Fibroblast of lung (primary cell): ENCODE results near the gene CFAP74.

Experiments used
- CTCF ChIP-seq, 2 donors: IDR thresholded peaks in 1 of 2; conservative IDR thresholded peaks in 1 of 2; 1 replicate in 1 of 2; 2 replicates in 1 of 2; pipeline ENCODE4 v1.5.1; 2011 to 2012; ENCODE audit warnings: low read length in 2 of 2, control low read depth in 1 of 2, inconsistent platforms in 1 of 2, low read depth in 1 of 2, mild to moderate bottlenecking in 1 of 2
- EZH2 ChIP-seq: IDR thresholded peaks from 2 replicates; pipeline ENCODE4 v1.5.1; 2012; ENCODE audit warnings: low read length, control low read depth, mild to moderate bottlenecking; ENCODE audit errors: missing control alignments

- TF ChIP-seq EZH2 (no peak), CTCF (conservative IDR thresholded peaks at IDR 0.05 in 1 of 2, IDR thresholded peaks at IDR 0.05 in 1 of 2; ENCODE audit: low read depth in 1 of 2, low read length in 2 of 2) (no peak)
These were observed 125.6 kb downstream of the CFAP74 start for GRCh38 chr1:1877865-1878436.
